Suppressor macrophage treated with lipopolysaccharide for 4 hours (primary cell): ENCODE data around the gene SIK2.

Experiments
- DNase-seq: peaks from one replicate; pipeline ENCODE4 v3.0.0-alpha.2; 2020

SIK2 gene

GRCh38 chr11:111582881-111583280 is 19.4 kb upstream of the SIK2 start:
- no peak for DNase-seq

GRCh38 chr11:111585371-111585770 is 16.9 kb upstream of the SIK2 start:
- DNase-seq, result peak; percentile 62

- DNase-seq, result peak; percentile 68
These were observed 15.8 kb upstream of the SIK2 start for GRCh38 chr11:111586388-111586831.

GRCh38 chr11:111589114-111589513 is 13.1 kb upstream of the SIK2 start:
- no peak for DNase-seq

GRCh38 chr11:111589886-111590499 is 12.3 kb upstream of the SIK2 start:
- DNase-seq, result no peak

GRCh38 chr11:111591187-111591960 is 10.9 kb upstream of the SIK2 start:
- DNase-seq, result no peak

GRCh38 chr11:111592491-111592890 is 9.8 kb upstream of the SIK2 start:
- no peak for DNase-seq

- DNase-seq, result no peak
These were observed 5.9 kb upstream of the SIK2 start for GRCh38 chr11:111596319-111596718.

- DNase-seq, result no peak
These were observed 4.1 kb upstream of the SIK2 start for GRCh38 chr11:111598148-111598547.

- peak; percentile 75 for DNase-seq
These were observed 3.7 kb upstream of the SIK2 start for GRCh38 chr11:111598559-111598958.

GRCh38 chr11:111601636-111601978 is 642 bp upstream of the SIK2 start:
- DNase-seq, result no peak

GRCh38 chr11:111602865-111603610 is 789 bp downstream of the SIK2 start:
- peak; percentile 59 for DNase-seq

- peak; percentile 16 for DNase-seq
These were observed 1.4 kb downstream of the SIK2 start for GRCh38 chr11:111603611-111604130.

GRCh38 chr11:111604392-111605009 is 2.3 kb downstream of the SIK2 start:
- DNase-seq, result peak; percentile 56

GRCh38 chr11:111605681-111606080 is 3.4 kb downstream of the SIK2 start:
- DNase-seq, result no peak

GRCh38 chr11:111606986-111607385 is 4.7 kb downstream of the SIK2 start:
- DNase-seq, result no peak

GRCh38 chr11:111607751-111608150 is 5.5 kb downstream of the SIK2 start:
- DNase-seq, result no peak

GRCh38 chr11:111612224-111612623 is 10.0 kb downstream of the SIK2 start:
- DNase-seq, result peak; percentile 49

- no peak for DNase-seq
These were observed 15.0 kb downstream of the SIK2 start for GRCh38 chr11:111617286-111617685.

- DNase-seq, result no peak
These were observed 18.3 kb downstream of the SIK2 start for GRCh38 chr11:111620518-111620917.

- no peak for DNase-seq
These were observed 21.3 kb downstream of the SIK2 start for GRCh38 chr11:111623527-111624030.

GRCh38 chr11:111624608-111625007 is 22.4 kb downstream of the SIK2 start:
- no peak for DNase-seq

- no peak for DNase-seq
These were observed 25.3 kb downstream of the SIK2 start for GRCh38 chr11:111627591-111627990.
